ENCODE measurements around the gene ZNF471.

Gene ZNF471

DNA sequence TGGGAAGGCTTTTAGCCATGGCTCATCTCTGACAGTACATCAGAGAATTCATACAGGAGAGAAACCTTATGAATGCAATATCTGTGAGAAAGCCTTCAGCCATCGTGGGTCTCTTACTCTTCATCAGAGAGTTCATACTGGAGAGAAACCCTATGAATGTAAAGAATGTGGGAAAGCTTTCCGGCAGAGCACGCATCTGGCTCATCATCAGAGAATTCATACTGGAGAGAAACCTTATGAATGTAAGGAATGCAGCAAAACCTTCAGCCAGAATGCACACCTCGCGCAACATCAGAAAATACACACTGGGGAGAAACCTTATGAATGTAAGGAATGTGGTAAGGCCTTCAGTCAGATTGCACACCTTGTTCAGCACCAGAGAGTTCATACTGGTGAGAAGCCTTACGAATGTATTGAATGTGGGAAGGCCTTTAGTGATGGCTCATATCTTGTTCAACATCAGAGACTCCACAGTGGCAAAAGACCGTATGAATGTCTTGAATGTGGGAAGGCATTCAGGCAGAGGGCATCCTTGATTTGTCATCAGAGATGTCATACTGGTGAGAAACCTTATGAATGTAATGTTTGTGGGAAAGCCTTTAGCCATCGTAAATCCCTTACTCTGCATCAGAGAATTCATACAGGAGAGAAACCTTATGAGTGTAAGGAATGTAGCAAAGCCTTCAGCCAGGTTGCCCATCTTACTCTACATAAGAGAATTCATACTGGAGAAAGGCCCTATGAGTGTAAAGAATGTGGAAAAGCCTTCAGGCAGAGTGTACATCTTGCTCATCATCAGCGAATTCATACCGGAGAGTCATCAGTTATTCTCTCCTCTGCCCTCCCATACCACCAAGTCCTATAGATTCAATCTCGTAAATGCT lies 70.3 kb downstream of the ZNF471 start:
- no peak for DNase-seq

Measured in activated CD4-positive, alpha-beta T cell treated with anti-CD3 and anti-CD28 coated beads for 4 hours (primary cell).